Airway epithelial cell (primary cell): ENCODE data around the gene PPFIA4. TPM values are rescaled to one million over a fixed set of nuclear protein-coding genes. Genes with fewer than 3 reads are reported as not detected.

Experiments used
- total RNA-seq: library from RNA; depleted of rRNA; stranded (reverse); fragments of >200 nt; gene quantifications from 2 replicates; pipeline ENCODE4 v1.2.3, GENCODE V29; 2015

PPFIA4 gene
- total RNA-seq = 2.0 and 2.6 TPM in 2 replicates

GRCh38 chr1:203026031-203026665 lies at the start of gene PPFIA4:
Gene PPFIA4 (plus strand): TSS chr1:203026491. CDS start chr1:203039009, 12,518 bp downstream.

GRCh38 chr1:203006948-203007871 lies 19.1 kb upstream of the PPFIA4 start, which contains the start of gene TMEM183A:
Gene TMEM183A (plus strand): TSS chr1:203007374. CDS start chr1:203007466, 92 bp downstream.

GRCh38 chr1:203085528-203086406 lies 59.5 kb downstream of the PPFIA4 start, which contains the start of gene MYOG:
Gene MYOG (minus strand): TSS chr1:203086012. CDS start chr1:203085961, 51 bp downstream.

GRCh38 chr1:203127666-203128430 lies 101.6 kb downstream of the PPFIA4 start, which contains the start of gene ADORA1:
Gene ADORA1 (plus strand): TSS chr1:203127726. CDS start chr1:203128842, 1,116 bp downstream.

Other genes starting within 250 kb of the PPFIA4 start
- 55.8 and 75.8 TPM in 2 replicates for gene KDM5B, start 218.1 kb upstream of the PPFIA4 start, total RNA-seq
- 0.93 and 2.9 TPM in 2 replicates for gene PCAT6, start 215.5 kb upstream of the PPFIA4 start, total RNA-seq
- 3.4 and 6.9 TPM in 2 replicates for gene RABIF, start 137.3 kb upstream of the PPFIA4 start, total RNA-seq
- 16.4 and 19.0 TPM in 2 replicates for gene KLHL12, start 99.3 kb upstream of the PPFIA4 start, total RNA-seq
- gene ADIPOR1, start 68.2 kb upstream of the PPFIA4 start, total RNA-seq = 97.3 and 108 TPM in 2 replicates
- 83.6 and 96.8 TPM in 2 replicates for gene CYB5R1, start 59.2 kb upstream of the PPFIA4 start, total RNA-seq
- gene TMEM183A, start 19.1 kb upstream of the PPFIA4 start, total RNA-seq = 83.1 and 85.8 TPM in 2 replicates
- gene MYOG, start 59.5 kb downstream of the PPFIA4 start, total RNA-seq = not detected in 2 replicates
- 0.09 and 0.14 TPM in 2 replicates for gene ADORA1, start 101.2 kb downstream of the PPFIA4 start, total RNA-seq
- gene MYBPH, start 149.3 kb downstream of the PPFIA4 start, total RNA-seq = not detected in 2 replicates
- 0.09 and 0.35 TPM in 2 replicates for gene CHI3L1, start 160.2 kb downstream of the PPFIA4 start, total RNA-seq
- not detected in 2 replicates for gene CHIT1, start 203.2 kb downstream of the PPFIA4 start, total RNA-seq